Right renal cortex interstitium (tissue), 3 donors: ENCODE data around the gene INPP5E. TPM values are rescaled to one million over a fixed set of nuclear protein-coding genes. Genes with fewer than 3 reads are reported as not detected.

ENCODE experiments used
- DNase-seq, 3 donors: peaks; one replicate each; pipeline ENCODE4 v3.0.0-alpha.2; 2013; ENCODE audit warnings: low read depth in 3 of 3, low spot score in 2 of 3
- polyA plus RNA-seq, 3 donors: library from polyadenylated mRNA; unstranded; fragments of 120-200 nt; gene quantifications; one replicate each; pipeline ENCODE4 v1.2.1, GENCODE V29; 2013; ENCODE audit not compliant: insufficient read length in 3 of 3

The INPP5E gene
- polyA plus RNA-seq, 3 donors = 9.7 to 11.0 (median 10.7) TPM

GRCh38 chr9:136448655-136449054 is 9.0 kb upstream of the INPP5E start:
- no peak for DNase-seq

- DNase-seq = no peak
These were observed 7.6 kb upstream of the INPP5E start for GRCh38 chr9:136447173-136447778.

GRCh38 chr9:136445799-136446198 is 6.2 kb upstream of the INPP5E start:
- DNase-seq = no peak

- DNase-seq = no peak
These were observed 4.5 kb upstream of the INPP5E start for GRCh38 chr9:136444102-136444501.

- DNase-seq = no peak
These were observed 4.0 kb upstream of the INPP5E start for GRCh38 chr9:136443687-136444086.

- DNase-seq = no peak
These were observed 3.4 kb upstream of the INPP5E start for GRCh38 chr9:136443087-136443486.

- DNase-seq = no peak
These were observed 2.6 kb upstream of the INPP5E start for GRCh38 chr9:136442265-136442664.

- no peak for DNase-seq
These were observed 2.1 kb upstream of the INPP5E start for GRCh38 chr9:136441681-136442245.

- DNase-seq = no peak
These were observed 1.6 kb upstream of the INPP5E start for GRCh38 chr9:136441191-136441680.

GRCh38 chr9:136438548-136439480 is 831 bp downstream of the INPP5E start:
- no peak for DNase-seq

GRCh38 chr9:136437839-136438547 is 1.7 kb downstream of the INPP5E start:
- DNase-seq = no peak

GRCh38 chr9:136437430-136437829 is 2.2 kb downstream of the INPP5E start:
- no peak for DNase-seq

- DNase-seq = no peak
These were observed 3.5 kb downstream of the INPP5E start for GRCh38 chr9:136436055-136436634.

GRCh38 chr9:136434580-136435169 is 5.0 kb downstream of the INPP5E start:
- DNase-seq = no peak

GRCh38 chr9:136433849-136434579 is 5.6 kb downstream of the INPP5E start:
- no peak for DNase-seq

- DNase-seq = no peak
These were observed 6.5 kb downstream of the INPP5E start for GRCh38 chr9:136433043-136433715.

GRCh38 chr9:136432591-136432990 is 7.1 kb downstream of the INPP5E start:
- no peak for DNase-seq

GRCh38 chr9:136431782-136432350 is 7.8 kb downstream of the INPP5E start:
- no peak for DNase-seq
